WTC11 (cell line): ENCODE data around the gene NT5C. TPM values are rescaled to one million over a fixed set of nuclear protein-coding genes. Genes with fewer than 3 reads are reported as not detected.

Experiments used
- ATAC-seq: fragments of 200-7000 bp; cut with Tn5 transposase; 2 replicates; pipeline ENCODE4 v1.10.0; 2021; ENCODE audit warnings: mild to moderate bottlenecking, moderate library complexity
- CTCF ChIA-PET: fragments of 300-600 bp; sonication (Branson Sonifier 250); formaldehyde crosslinking; loops from one replicate; lab custom pipeline; 2021; ENCODE audit warnings: antibody characterized with exemption; lab: Charles Lee
- POLR2A ChIA-PET: fragments of 350-600 bp; sonication (Branson Sonifier 250); formaldehyde crosslinking; loops from one replicate; lab custom pipeline; 2021; ENCODE audit warnings: antibody characterized with exemption; lab: Charles Lee
- DNase-seq: peaks from one replicate; pipeline ENCODE4 v3.0.0; 2021; ENCODE audit warnings: low spot score
- H3K27ac Mint-ChIP-seq: 2 replicates; pipeline ENCODE4 v1.8.0; 2021; ENCODE audit warnings: mixed read lengths
- H3K27me3 Mint-ChIP-seq: 2 replicates; pipeline ENCODE4 v1.8.0; 2021; ENCODE audit warnings: low read depth, mild to moderate bottlenecking, moderate library complexity, mixed read lengths
- H3K36me3 Mint-ChIP-seq: 2 replicates; pipeline ENCODE4 v1.8.0; 2021; ENCODE audit warnings: mixed read lengths
- H3K4me1 Mint-ChIP-seq: 2 replicates; pipeline ENCODE4 v1.8.0; 2022; ENCODE audit warnings: mixed read lengths
- H3K4me3 Mint-ChIP-seq: 2 replicates; pipeline ENCODE4 v1.8.0; 2021; ENCODE audit warnings: mild to moderate bottlenecking, moderate library complexity, mixed read lengths
- H3K9me3 Mint-ChIP-seq: 2 replicates; pipeline ENCODE4 v1.8.0; 2021; ENCODE audit warnings: mixed read lengths
- AFF4 ChIP-seq: sonication (generic); formaldehyde crosslinking; IDR thresholded peaks from 2 replicates; pipeline ENCODE4 v1.8.1; 2023; ENCODE audit warnings: mild to moderate bottlenecking, missing genetic modification reagents, borderline replicate concordance
- ATF1 ChIP-seq: sonication (generic); formaldehyde crosslinking; IDR thresholded peaks from 2 replicates; pipeline ENCODE4 v1.8.1; 2023; ENCODE audit warnings: mild to moderate bottlenecking, moderate library complexity, missing genetic modification reagents
- ELF4 ChIP-seq: sonication (generic); formaldehyde crosslinking; IDR thresholded peaks from 2 replicates; pipeline ENCODE4 v1.8.1; 2022; ENCODE audit warnings: low read depth, mild to moderate bottlenecking, moderate library complexity, missing genetic modification reagents
- FOXP1 ChIP-seq: sonication (generic); formaldehyde crosslinking; IDR thresholded peaks from 2 replicates; pipeline ENCODE4 v1.8.0; 2022; ENCODE audit warnings: missing genetic modification reagents, mild to moderate bottlenecking, moderate library complexity, borderline replicate concordance
- GTF2I ChIP-seq: fragments of 250-450 bp; sonication (Bioruptor Pico); conservative IDR thresholded peaks from 2 replicates; pipeline ENCODE4 v1.4.0; 2021; ENCODE audit warnings: mild to moderate bottlenecking
- MAX ChIP-seq: sonication (generic); formaldehyde crosslinking; IDR thresholded peaks from 2 replicates; pipeline ENCODE4 v1.8.0; 2022; ENCODE audit warnings: mild to moderate bottlenecking, missing genetic modification reagents
- PRRX2 ChIP-seq: fragments of 250-450 bp; sonication (Bioruptor Pico); IDR thresholded peaks from 2 replicates; pipeline ENCODE4 v1.8.0; 2021; ENCODE audit warnings: mild to moderate bottlenecking
- RORB ChIP-seq: fragments of 250-450 bp; sonication (Bioruptor Pico); IDR thresholded peaks from 2 replicates; pipeline ENCODE4 v1.9.0; 2021; ENCODE audit warnings: mild to moderate bottlenecking
- SMAD3 ChIP-seq: sonication (generic); formaldehyde crosslinking; IDR thresholded peaks from 2 replicates; pipeline ENCODE4 v1.8.0; 2022; ENCODE audit warnings: missing genetic modification reagents, mild to moderate bottlenecking, borderline replicate concordance
- SMAD4 ChIP-seq: sonication (generic); formaldehyde crosslinking; IDR thresholded peaks from 2 replicates; pipeline ENCODE4 v1.8.0; 2022; ENCODE audit warnings: mild to moderate bottlenecking, missing genetic modification reagents
- TP53 ChIP-seq: sonication (generic); formaldehyde crosslinking; IDR thresholded peaks from 2 replicates; pipeline ENCODE4 v1.8.1; 2023; ENCODE audit warnings: mild to moderate bottlenecking, missing genetic modification reagents
- ZNF263 ChIP-seq: sonication (generic); formaldehyde crosslinking; IDR thresholded peaks from 2 replicates; pipeline ENCODE4 v1.8.1; 2022; ENCODE audit warnings: low read depth, mild to moderate bottlenecking, moderate library complexity, missing genetic modification reagents
- total RNA-seq: library from RNA; stranded (reverse); gene quantifications from 3 replicates; pipeline ENCODE4 v1.2.3, GENCODE V29; 2021

NT5C gene
- total RNA-seq, 1 experiment from 2014 or later, result 91.0 TPM

- Mint-ChIP-seq H3K27ac (no peak overlapping the region), H3K4me1 (peaks cover 47% of the 10 kb centered on the region), H3K36me3 (no peaks in the 10 kb centered on the region), H3K4me3 (no peak overlapping the region), H3K27me3 (peaks cover 12% of the 10 kb centered on the region), H3K9me3 (no peaks in the 10 kb centered on the region)
- POLR2A ChIA-PET, result interaction anchor here (0.6 to 1.2 kb wide), 2 partner anchors 43 to 497 kb away, joined by 3 read pairs; no protein-coding TSS in a partner anchor
- TF ChIP-seq FOXP1 (CRISPR knock-in tag), result no peak
- TF ChIP-seq ZNF263 (CRISPR knock-in tag), result no peak
- TF ChIP-seq SMAD4 (CRISPR knock-in tag), result no peak
- no peak for TF ChIP-seq AFF4 (CRISPR knock-in tag)
- no peak for TF ChIP-seq ELF4 (CRISPR knock-in tag)
- TF ChIP-seq PRRX2 (CRISPR knock-in tag), result no peak
- no peak for TF ChIP-seq RORB (CRISPR knock-in tag)
- no peak for TF ChIP-seq SMAD3
- TF ChIP-seq ATF1 (CRISPR knock-in tag), result no peak
- TF ChIP-seq TP53 (CRISPR knock-in tag), result no peak
- TF ChIP-seq MAX (CRISPR knock-in tag), result no peak
- no peak for TF ChIP-seq GTF2I (CRISPR knock-in tag)
- CTCF ChIA-PET, result interaction anchor here (0.9 to 2.0 kb wide), 7 partner anchors 12 to 189 kb away, joined by 3 to 8 read pairs (median 3); partner anchors contain the start of gene MIF4GD
- DNase-seq (no peak), ATAC-seq (no peak)
Measured at GRCh38 chr17:75081611-75082540, 49.7 kb downstream of the NT5C start.

Other genes with a start within 250 kb of the NT5C start
- 1.1 to 2.2 TPM (median 1.2 TPM) in 3 replicates for gene FADS6, start 238.1 kb downstream of the NT5C start, total RNA-seq
- 1.9 to 2.9 TPM (median 2.6 TPM) in 3 replicates for gene USH1G, start 208.5 kb downstream of the NT5C start, total RNA-seq
- not detected in 3 replicates for gene OTOP2, start 207.5 kb downstream of the NT5C start, total RNA-seq
- not detected in 3 replicates for gene OTOP3, start 195.8 kb downstream of the NT5C start, total RNA-seq
- 16.7 to 19.4 TPM (median 19.3 TPM) in 3 replicates for gene HID1, start 159.0 kb downstream of the NT5C start, total RNA-seq
- gene CDR2L, start 144.1 kb downstream of the NT5C start, total RNA-seq, result 28.6 to 31.3 TPM (median 31.0 TPM) in 3 replicates
- gene MRPL58, start 119.1 kb downstream of the NT5C start, total RNA-seq, result 41.8 to 43.7 TPM (median 41.9 TPM) in 3 replicates
- gene ATP5PD, start 84.8 kb downstream of the NT5C start, total RNA-seq, result 383 to 427 TPM (median 419 TPM) in 3 replicates
- 31.3 to 34.0 TPM (median 32.8 TPM) in 3 replicates for gene KCTD2, start 84.5 kb downstream of the NT5C start, total RNA-seq
- gene SLC16A5, start 43.8 kb downstream of the NT5C start, total RNA-seq, result 32.4 to 33.5 TPM (median 33.1 TPM) in 3 replicates
- gene ARMC7, start 21.8 kb downstream of the NT5C start, total RNA-seq, result 13.2 to 15.9 TPM (median 14.8 TPM) in 3 replicates
- 289 to 341 TPM (median 300 TPM) in 3 replicates for gene JPT1, start 22.8 kb upstream of the NT5C start, total RNA-seq
- gene SUMO2, start 51.2 kb upstream of the NT5C start, total RNA-seq, result 650 to 764 TPM (median 757 TPM) in 3 replicates
- gene NUP85, start 73.9 kb upstream of the NT5C start, total RNA-seq, result 89.7 to 109 TPM (median 95.1 TPM) in 3 replicates
- gene GGA3, start 129.9 kb upstream of the NT5C start, total RNA-seq, result 54.5 to 66.9 TPM (median 62.7 TPM) in 3 replicates
- gene MRPS7, start 130.1 kb upstream of the NT5C start, total RNA-seq, result 85.8 to 94.7 TPM (median 87.5 TPM) in 3 replicates
- 21.6 to 29.2 TPM (median 28.5 TPM) in 3 replicates for gene MIF4GD, start 139.5 kb upstream of the NT5C start, total RNA-seq
- 22.6 to 27.7 TPM (median 23.0 TPM) in 3 replicates for gene SLC25A19, start 157.7 kb upstream of the NT5C start, total RNA-seq